Heart right ventricle (tissue), 16 donors: Measurements from ENCODE around the gene GALR2. TPM values are rescaled to one million over a fixed set of nuclear protein-coding genes. Genes with fewer than 3 reads are reported as not detected.

Experiments used
- ATAC-seq, 8 donors: fragments of 200-7000 bp; cut with Tn5 transposase; one replicate each; pipeline ENCODE4 v1.9.1; 2020; ENCODE audit warnings: mild to moderate bottlenecking in 8 of 8, moderate library complexity in 8 of 8, moderate number of reproducible peaks in 1 of 8
- DNase-seq, 2 donors: peaks; one replicate each; pipeline ENCODE4 v3.0.0-alpha.2; 2020
- H3K27ac ChIP-seq, 10 donors: fragments of 200-600 bp; sonication (generic) in 2 of 10; one replicate each; pipeline versions ENCODE4 v1.5.0 to v1.8.0; 2020 to 2022; ENCODE audit warnings: mild to moderate bottlenecking in 3 of 10
- H3K27me3 ChIP-seq, 7 donors: fragments of 200-600 bp; one replicate each; pipeline ENCODE4 v1.8.0; 2021 to 2022; ENCODE audit warnings: mild to moderate bottlenecking in 2 of 7
- H3K36me3 ChIP-seq, 9 donors: fragments of 200-600 bp; sonication (generic) in 1 of 9; one replicate each; pipeline versions ENCODE4 v1.5.0 to v1.8.0; 2020 to 2022; ENCODE audit warnings: mild to moderate bottlenecking in 2 of 9
- H3K4me1 ChIP-seq, 9 donors: fragments of 200-600 bp; sonication (generic) in 1 of 9; one replicate each; pipeline versions ENCODE4 v1.5.0 to v1.8.0; 2020 to 2022; ENCODE audit warnings: mild to moderate bottlenecking in 4 of 9
- H3K4me3 ChIP-seq, 10 donors: fragments of 200-600 bp; sonication (generic) in 2 of 10; one replicate each; pipeline versions ENCODE4 v1.5.0 to v1.8.0; 2020 to 2022; ENCODE audit warnings: mild to moderate bottlenecking in 7 of 10, moderate library complexity in 2 of 10
- H3K9me3 ChIP-seq, 11 donors: fragments of 200-600 bp in 10 of 11; sonication (generic) in 2 of 11; one replicate each; pipeline versions ENCODE4 v1.5.0 to v1.8.0; 2013 to 2022; ENCODE audit warnings: mild to moderate bottlenecking in 2 of 11, control low read depth in 1 of 11, moderate library complexity in 1 of 11
- WGBS, 2 donors: extraction: QIAGEN DNeasy Blood & Tissue Kit; methylation state at CpG; one replicate each; pipeline ENCODE4 v1.1.7; 2013; ENCODE audit warnings: inconsistent platforms in 1 of 2; 5-methylcytosine and 5-hydroxymethylcytosine counted together
- intact Hi-C, 10 donors: fragments of 100-400 bp; cut with DNase I; formaldehyde crosslinking; loops; one replicate each; pipeline versions ENCODE4 v1.11.1 to v1.14.2; 2022
- long read RNA-seq, 3 donors: library from polyadenylated mRNA; unstranded; transcript quantifications; one replicate each; pipeline ENCODE4 v2.0.0, GENCODE V29; 2020 to 2021
- polyA plus RNA-seq, 2 donors: library from polyadenylated mRNA; stranded (reverse); fragments of 200-250 nt; gene quantifications; one replicate each; pipeline ENCODE4 v1.2.3, GENCODE V29; 2013
- total RNA-seq, 10 donors: library from RNA; stranded (reverse); fragmentation: NEBNext Ultra II Directional in 3 of 10; extraction: Animal tissue kit (Norgen Biotek cat#: 25700) in 3 of 10; gene quantifications; one replicate each; pipeline versions ENCODE4 v1.2.1 to v1.2.4, GENCODE V29; 2021 to 2023
- TF ChIP-seq, protein P1 (sequence below), 9 donors: fragments of 200-600 bp; sonication (generic) in 2 of 9; IDR thresholded peaks; one replicate each; pipeline versions ENCODE4 v1.5.0 to v1.8.0; 2021 to 2022; ENCODE audit warnings: antibody characterized with exemption in 9 of 9, mild to moderate bottlenecking in 5 of 9, moderate library complexity in 1 of 9
- donor health status: Arrhythmogenic right ventricular cardiomyopathy.
- donor health status: ischemic (EF 13 %, LVEDD 7.1; RV severe dilation, severe dysfunction).
- donor health status: healthy with polysubstance abuse.
- donor health status: DM: no; HTN: yes; CAD: no.
- donor health status: DM: no; HTN: no; CAD: no.
- donor health status: ischemic (EF 25% LVEDD 6.9; RV normal size, moderate dysfunction).
- donor health status: ischemic (EF 25% LVEDD 5.7; RV mildly dilated, moderate dysfunction).
- donor health status: healthy.
- donor health status: DM: yes; HTN: yes; CAD: no.
- donor health status: Ischemic cardiomyopathy.
- donor health status: ischemic (EF 35%, LVEDD 5.7; RV mildly dilated, moderate dysfunction).
- donor health status: nonischemic (EF 11% LVEDD 7.7; RV severe dilation, severe dysfunction).
- donor health status: DM: yes; HTN: yes; CAD: no.
- donor health status: PGD.
- donor health status: ischemic (EF 29% LVEDD 5.4; RV normal size, mild dysfunction).
- donor health status: nonischemic (EF 23%, LVEDD 6.1; RV moderate dilation, normal function).

GALR2 gene
- total RNA-seq (not detected), polyA plus RNA-seq (under 1 TPM in 1 of 2 donors, not detected in 1; 0.10 TPM)
- long read RNA-seq, donor 1: 0 reads
- long read RNA-seq, donor 2: 0 reads
- long read RNA-seq, donor 3: 0 reads

DNA sequence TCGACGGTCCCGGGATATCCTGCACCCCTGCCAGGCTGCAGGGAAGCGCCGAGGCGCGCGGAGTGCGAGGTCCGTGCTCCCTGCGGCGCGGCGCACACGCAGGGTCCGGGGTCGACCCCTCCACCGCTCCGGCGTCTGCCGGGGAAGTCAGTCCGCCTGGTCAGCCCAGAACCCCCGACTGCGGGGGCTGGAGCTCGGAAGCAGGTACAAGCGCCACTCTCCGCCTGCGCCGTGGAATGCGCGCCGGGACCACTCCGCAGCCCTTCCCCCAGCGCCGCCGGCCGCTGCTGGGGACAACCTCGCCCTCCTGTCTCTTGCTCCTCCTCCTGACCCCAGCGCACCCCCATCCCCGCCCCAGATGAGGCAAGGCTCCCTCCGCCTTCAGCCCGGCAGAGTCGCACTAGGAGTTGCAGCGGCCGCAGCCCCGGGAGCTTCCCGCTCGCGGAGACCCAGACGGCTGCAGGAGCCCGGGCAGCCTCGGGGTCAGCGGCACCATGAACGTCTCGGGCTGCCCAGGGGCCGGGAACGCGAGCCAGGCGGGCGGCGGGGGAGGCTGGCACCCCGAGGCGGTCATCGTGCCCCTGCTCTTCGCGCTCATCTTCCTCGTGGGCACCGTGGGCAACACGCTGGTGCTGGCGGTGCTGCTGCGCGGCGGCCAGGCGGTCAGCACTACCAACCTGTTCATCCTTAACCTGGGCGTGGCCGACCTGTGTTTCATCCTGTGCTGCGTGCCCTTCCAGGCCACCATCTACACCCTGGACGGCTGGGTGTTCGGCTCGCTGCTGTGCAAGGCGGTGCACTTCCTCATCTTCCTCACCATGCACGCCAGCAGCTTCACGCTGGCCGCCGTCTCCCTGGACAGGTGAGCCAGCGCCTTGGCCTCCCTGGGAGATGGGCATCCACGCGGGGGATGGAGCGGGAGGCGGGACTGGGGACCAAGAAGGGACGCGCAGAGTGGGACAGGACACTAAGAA is at the start of gene GALR2:
Gene GALR2 (plus strand): TSS at position 392 of the 974 bp plus-strand sequence. CDS start 103 bp downstream, at position 495.
- TF ChIP-seq, protein P1, sequence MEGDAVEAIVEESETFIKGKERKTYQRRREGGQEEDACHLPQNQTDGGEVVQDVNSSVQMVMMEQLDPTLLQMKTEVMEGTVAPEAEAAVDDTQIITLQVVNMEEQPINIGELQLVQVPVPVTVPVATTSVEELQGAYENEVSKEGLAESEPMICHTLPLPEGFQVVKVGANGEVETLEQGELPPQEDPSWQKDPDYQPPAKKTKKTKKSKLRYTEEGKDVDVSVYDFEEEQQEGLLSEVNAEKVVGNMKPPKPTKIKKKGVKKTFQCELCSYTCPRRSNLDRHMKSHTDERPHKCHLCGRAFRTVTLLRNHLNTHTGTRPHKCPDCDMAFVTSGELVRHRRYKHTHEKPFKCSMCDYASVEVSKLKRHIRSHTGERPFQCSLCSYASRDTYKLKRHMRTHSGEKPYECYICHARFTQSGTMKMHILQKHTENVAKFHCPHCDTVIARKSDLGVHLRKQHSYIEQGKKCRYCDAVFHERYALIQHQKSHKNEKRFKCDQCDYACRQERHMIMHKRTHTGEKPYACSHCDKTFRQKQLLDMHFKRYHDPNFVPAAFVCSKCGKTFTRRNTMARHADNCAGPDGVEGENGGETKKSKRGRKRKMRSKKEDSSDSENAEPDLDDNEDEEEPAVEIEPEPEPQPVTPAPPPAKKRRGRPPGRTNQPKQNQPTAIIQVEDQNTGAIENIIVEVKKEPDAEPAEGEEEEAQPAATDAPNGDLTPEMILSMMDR (IDR thresholded peaks at IDR 0.05): no peak
- intact Hi-C loops: no loop called here
- peak within 1 kb of the TSS in 8 of 10 donors; percentile 3 to 32 (median 17) for H3K4me3 ChIP-seq
- no peaks in the 10 kb centered on the region for H3K9me3 ChIP-seq
- H3K36me3 ChIP-seq: peaks cover 0 to 6% (median 0%) of the 10 kb centered on the region in 9 donors
- ATAC-seq: no peak
- 1 to 2% methylated on average over 91 to 92 of the region's 92 CpGs for WGBS, 2 donors
- H3K27ac ChIP-seq: no peak within 1 kb of the TSS
- H3K4me1 ChIP-seq: peaks cover 7 to 67% (median 61%) of the 10 kb centered on the region in 9 donors
- H3K27me3 ChIP-seq: peaks cover 35 to 64% (median 62%) of the 10 kb centered on the region in 7 donors
- no peak for DNase-seq

DNA sequence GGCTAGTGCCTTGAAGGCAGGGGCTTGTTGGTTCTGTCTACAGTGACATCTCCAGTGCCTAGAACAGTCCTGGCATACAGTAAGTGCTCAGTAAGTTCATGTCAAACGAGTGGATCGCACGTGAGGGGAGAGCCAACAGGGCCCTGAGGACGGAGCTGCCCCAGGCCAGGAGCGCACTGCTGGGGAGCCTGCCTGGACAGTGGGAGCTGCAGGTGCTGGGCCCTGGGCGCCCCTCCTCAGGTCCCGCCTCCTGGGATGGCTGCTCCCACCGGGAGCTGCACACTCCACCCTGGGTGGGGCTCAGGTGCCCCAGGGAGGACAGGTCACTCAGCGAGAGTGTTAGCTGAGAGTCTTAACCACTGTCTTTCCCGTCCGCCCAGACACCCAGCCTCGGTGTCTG is 49.3 kb upstream of the GALR2 start:
- WGBS, 2 donors: 89 to 92% methylated on average over 12 of the region's 12 CpGs
- TF ChIP-seq, protein P1 (IDR thresholded peaks at IDR 0.05): no peak
- no peaks in the 10 kb centered on the region for H3K9me3 ChIP-seq
- ATAC-seq (no peak), DNase-seq (no peak)
- peaks cover 0 to 11% (median 6%) of the 10 kb centered on the region in 9 donors for H3K4me1 ChIP-seq
- H3K27ac ChIP-seq: no peak overlapping the region
- no peaks in the 10 kb centered on the region for H3K36me3 ChIP-seq
- peaks cover 0 to 6% (median 0%) of the 10 kb centered on the region in 7 donors for H3K27me3 ChIP-seq
- intact Hi-C loops: no loop called here
- no peak overlapping the region for H3K4me3 ChIP-seq

DNA sequence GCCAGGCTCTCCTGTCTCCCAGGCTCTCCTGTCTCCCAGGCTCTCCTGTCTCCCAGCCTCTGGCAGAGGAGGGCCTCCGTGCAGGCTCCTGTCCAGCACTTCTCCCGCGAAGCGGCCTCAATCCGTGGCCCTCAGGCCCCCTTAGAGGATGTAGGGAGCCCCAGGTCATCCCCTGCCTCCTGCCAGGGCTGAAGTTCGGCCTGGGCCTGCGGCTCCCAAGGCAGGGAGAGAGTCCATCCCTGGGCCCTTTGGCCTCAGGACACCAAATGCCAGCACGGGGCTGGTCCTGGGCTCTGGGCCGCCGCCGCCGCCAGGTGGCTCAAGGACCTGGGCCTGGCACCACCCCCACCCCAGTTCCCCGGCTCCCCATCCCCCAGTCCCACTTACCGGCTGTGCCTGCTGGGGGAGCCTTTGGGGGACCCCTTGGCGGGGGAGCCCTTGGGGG is 47.8 kb upstream of the GALR2 start:
- no peak overlapping the region for H3K27ac ChIP-seq
- ATAC-seq (peak in 1 of 8 donors; percentile 29), DNase-seq (no peak)
- 79 to 85% methylated on average over 15 of the region's 15 CpGs for WGBS, 2 donors
- intact Hi-C loops: no loop called here
- TF ChIP-seq, protein P1 (IDR thresholded peaks at IDR 0.05): no peak
- H3K27me3 ChIP-seq: no peaks in the 10 kb centered on the region
- H3K4me1 ChIP-seq: peaks cover 0 to 11% (median 6%) of the 10 kb centered on the region in 9 donors
- H3K36me3 ChIP-seq: no peaks in the 10 kb centered on the region
- H3K4me3 ChIP-seq: no peak overlapping the region
- no peaks in the 10 kb centered on the region for H3K9me3 ChIP-seq

DNA sequence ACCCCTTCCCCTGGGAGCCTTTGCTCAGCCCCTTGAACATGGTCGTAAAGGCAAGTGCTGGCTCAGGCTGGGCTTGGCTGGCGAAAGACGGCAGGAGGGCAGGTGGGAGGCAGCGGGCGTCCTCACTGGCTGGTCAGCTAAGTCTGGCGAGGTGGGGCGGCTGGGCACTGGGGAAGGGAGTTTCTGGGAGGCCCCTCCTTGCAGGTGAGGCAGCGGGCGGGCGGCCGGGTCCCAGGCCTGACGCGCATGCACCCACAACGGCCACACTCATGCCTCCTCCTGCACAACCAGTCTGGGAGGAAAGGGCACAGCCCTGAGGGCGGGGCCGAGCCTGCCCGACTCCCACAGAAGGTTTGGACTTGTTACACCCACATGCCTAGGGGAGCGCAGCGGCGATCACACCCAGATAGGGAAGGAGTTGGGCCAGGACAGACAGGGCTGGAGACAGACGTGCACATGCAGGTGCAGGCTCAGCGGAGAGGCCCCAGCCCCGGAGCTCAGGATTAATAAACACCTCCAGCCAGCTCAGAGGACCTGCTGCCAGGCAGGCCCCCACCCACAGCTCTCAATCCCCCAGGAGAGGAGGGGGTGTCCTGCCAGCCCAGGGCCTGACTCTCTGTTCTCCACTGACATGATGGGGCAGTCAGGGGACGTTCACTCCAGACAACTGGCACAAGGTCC is 47.3 kb upstream of the GALR2 start, which contains the start of gene EVPL:
Gene EVPL (minus strand): TSS at position 148 of the 681 bp plus-strand sequence. CDS start 108 bp downstream, at position 40.
- ATAC-seq (peak in 1 of 8 donors; percentile 23), DNase-seq (no peak)
- intact Hi-C loops: no loop called here
- H3K9me3 ChIP-seq: no peaks in the 10 kb centered on the region
- WGBS, 2 donors: 83 to 86% methylated on average over 24 of the region's 24 CpGs
- H3K27ac ChIP-seq: no peak within 1 kb of the TSS
- no peaks in the 10 kb centered on the region for H3K27me3 ChIP-seq
- H3K36me3 ChIP-seq: no peaks in the 10 kb centered on the region
- TF ChIP-seq, protein P1 (IDR thresholded peaks at IDR 0.05): no peak
- no peak within 1 kb of the TSS for H3K4me3 ChIP-seq
- H3K4me1 ChIP-seq: peaks cover 0 to 11% (median 6%) of the 10 kb centered on the region in 9 donors
